Activated T-cell treated with anti-CD3 and anti-CD28 coated beads, Interleukin-2, amount 50 U/mL, for 4 hours (primary cell): ENCODE results near the gene SBNO2. TPM values are rescaled to one million over a fixed set of nuclear protein-coding genes. Genes with fewer than 3 reads are reported as not detected.

Experiments
- ATAC-seq, 2 donors: fragments of 200-7000 bp; cut with Tn5 transposase; one replicate each; pipeline ENCODE4 v1.10.0; 2021
- DNase-seq: peaks from one replicate; pipeline ENCODE4 v3.0.0-alpha.2; 2020
- H3K27me3 Mint-ChIP-seq: one replicate; pipeline ENCODE4 v1.8.0; 2021; ENCODE audit warnings: low read depth, mixed read lengths
- H3K36me3 Mint-ChIP-seq: one replicate; pipeline ENCODE4 v1.8.0; 2022; ENCODE audit warnings: mixed read lengths; ENCODE audit not compliant: insufficient read depth
- H3K4me1 Mint-ChIP-seq: one replicate; pipeline ENCODE4 v1.8.0; 2021; ENCODE audit warnings: low read depth, mixed read lengths
- H3K4me3 Mint-ChIP-seq: one replicate; pipeline ENCODE4 v1.8.0; 2021; ENCODE audit warnings: mild to moderate bottlenecking, moderate library complexity, mixed read lengths
- H3K9me3 Mint-ChIP-seq: one replicate; pipeline ENCODE4 v1.8.0; 2021; ENCODE audit warnings: mixed read lengths
- total RNA-seq, 3 donors: library from RNA; stranded (reverse); gene quantifications; one replicate each; pipeline ENCODE4 v1.2.1, GENCODE V29; 2021

SBNO2 gene
- total RNA-seq, 3 donors from 2014 or later = 134 to 140 (median 139) TPM

- Mint-ChIP-seq H3K36me3 (no peaks in the 10 kb centered on the region), H3K4me3 (peak overlapping the region; percentile 53), H3K9me3 (no peaks in the 10 kb centered on the region), H3K27me3 (no peaks in the 10 kb centered on the region), H3K4me1 (peaks cover 53% of the 10 kb centered on the region)
- ATAC-seq (peak; percentile 15 to 16), DNase-seq (peak; percentile 51)
Observed at GRCh38 chr19:1102407-1103131, 71.5 kb downstream of the SBNO2 start.

DNA sequence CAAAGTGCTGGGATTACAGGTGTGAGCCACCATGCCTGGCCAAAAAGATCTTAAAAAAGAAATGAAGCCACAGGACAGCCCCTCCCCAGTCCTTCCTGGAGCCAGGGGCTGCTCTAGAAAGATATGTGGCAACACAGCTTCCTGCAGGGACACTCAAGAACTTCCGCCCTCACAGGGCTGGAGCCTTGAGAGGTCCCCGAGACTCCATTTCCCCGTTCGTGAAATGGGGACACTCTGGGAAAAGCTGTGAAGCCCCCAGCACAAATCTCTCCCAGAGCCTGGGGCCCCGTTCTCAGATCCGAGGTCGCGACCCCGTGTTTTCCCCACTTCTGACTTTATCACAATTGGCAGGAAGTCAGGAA lies 72.8 kb downstream of the SBNO2 start:
- Mint-ChIP-seq H3K4me3 (no peak overlapping the region), H3K4me1 (peaks cover 53% of the 10 kb centered on the region), H3K9me3 (no peaks in the 10 kb centered on the region), H3K36me3 (no peaks in the 10 kb centered on the region), H3K27me3 (no peaks in the 10 kb centered on the region)
- DNase-seq = no peak
- ATAC-seq = no peak

DNA sequence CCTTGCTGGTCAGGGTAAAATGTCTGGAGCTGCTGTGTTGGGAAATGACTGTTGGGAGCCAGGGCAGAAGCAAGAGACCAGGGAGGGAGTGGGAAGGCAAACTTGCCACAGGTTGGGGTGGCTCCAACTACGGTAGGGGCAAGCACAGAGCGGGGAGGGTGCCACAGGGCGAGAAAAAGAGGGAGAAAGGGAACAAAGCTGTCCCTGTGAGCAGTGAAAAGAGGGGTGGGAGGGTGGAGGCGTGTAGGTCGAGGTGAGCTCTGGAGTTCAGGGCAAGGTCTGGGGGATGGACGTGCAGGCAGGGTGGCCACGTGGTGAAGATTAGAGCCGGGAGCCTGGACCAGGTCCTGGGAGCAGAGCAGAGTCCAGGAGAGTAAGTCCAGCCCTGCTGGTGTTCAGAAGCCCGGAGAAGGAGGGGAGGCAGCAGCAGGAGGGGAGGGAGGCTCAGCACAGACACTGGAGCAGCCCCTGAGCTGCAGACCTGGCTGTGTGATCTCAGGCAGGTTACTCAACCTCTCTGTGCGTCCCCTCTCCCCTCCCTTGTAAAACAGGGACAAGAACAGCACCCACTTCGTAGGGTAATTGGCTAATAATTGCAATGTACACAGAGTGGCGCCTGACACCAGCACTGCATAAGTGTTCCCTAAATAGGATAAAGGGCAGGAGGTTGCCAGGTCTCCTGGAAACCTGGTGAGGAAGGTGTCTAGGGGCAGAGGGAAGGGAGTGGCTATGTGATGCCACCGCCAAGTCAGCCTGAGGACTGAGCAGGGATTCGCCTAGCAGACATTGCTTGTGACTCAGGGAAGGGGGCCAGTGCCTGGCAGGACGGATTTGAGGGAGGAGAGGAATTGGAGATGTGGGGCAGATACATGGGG lies 75.7 kb downstream of the SBNO2 start:
- Mint-ChIP-seq H3K36me3 (peaks cover 3% of the 10 kb centered on the region), H3K9me3 (no peaks in the 10 kb centered on the region), H3K4me3 (no peak overlapping the region), H3K27me3 (no peaks in the 10 kb centered on the region), H3K4me1 (peaks cover 65% of the 10 kb centered on the region)
- DNase-seq = no peak
- no peak for ATAC-seq

DNA sequence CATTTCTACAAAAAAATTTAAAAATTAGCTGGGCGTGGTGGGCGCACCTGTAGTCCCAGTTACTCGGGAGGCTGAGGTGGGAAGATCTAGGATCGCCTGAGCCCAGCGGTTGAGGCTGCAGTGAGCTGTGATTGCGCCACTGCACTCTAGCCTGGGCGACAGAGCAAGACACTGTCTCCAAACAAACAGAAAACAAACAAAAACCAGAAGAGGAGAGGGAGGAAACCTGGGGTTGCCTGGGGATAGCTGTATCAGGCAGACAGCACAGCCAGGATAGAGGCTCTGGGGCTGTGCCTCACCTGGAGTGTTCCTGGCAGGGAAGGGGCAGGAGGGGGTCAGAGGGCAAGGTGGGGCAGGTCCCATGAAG lies 76.3 kb downstream of the SBNO2 start:
- H3K36me3 Mint-ChIP-seq = peaks cover 3% of the 10 kb centered on the region
- no peak for DNase-seq
- no peak overlapping the region for H3K4me3 Mint-ChIP-seq
- H3K27me3 Mint-ChIP-seq = no peaks in the 10 kb centered on the region
- peaks cover 65% of the 10 kb centered on the region for H3K4me1 Mint-ChIP-seq
- no peak for ATAC-seq
- no peaks in the 10 kb centered on the region for H3K9me3 Mint-ChIP-seq

GRCh38 chr19:1094978-1095701 lies 78.9 kb downstream of the SBNO2 start, which contains the start of gene POLR2E:
POLR2E (minus strand) TSS chr19:1095375; CDS start chr19:1095315, 60 bp downstream.
- no peaks in the 10 kb centered on the region for H3K27me3 Mint-ChIP-seq
- ATAC-seq (peak; percentile 94), DNase-seq (peak; percentile 98)
- peak within 1 kb of the TSS; percentile 92 for H3K4me3 Mint-ChIP-seq
- H3K4me1 Mint-ChIP-seq = peaks cover 54% of the 10 kb centered on the region
- no peaks in the 10 kb centered on the region for H3K9me3 Mint-ChIP-seq
- H3K36me3 Mint-ChIP-seq = peaks cover 3% of the 10 kb centered on the region

DNA sequence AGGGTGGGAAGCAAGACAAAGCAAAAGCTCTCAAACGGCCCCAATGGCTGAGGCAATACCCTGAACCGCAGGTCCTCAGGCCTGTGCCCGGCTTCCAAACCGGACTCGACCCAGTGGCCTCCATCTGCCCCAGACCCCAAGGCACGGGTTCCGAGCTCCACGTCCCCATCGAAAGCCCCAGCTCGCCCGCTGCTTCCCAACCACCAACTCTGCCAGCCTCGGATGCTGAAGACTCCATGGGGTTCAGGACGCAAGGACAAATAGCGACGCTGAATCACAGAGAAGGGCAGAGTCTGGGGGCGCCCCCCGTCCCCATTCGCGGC lies 79.5 kb downstream of the SBNO2 start:
- ATAC-seq (peak; percentile 20 to 35), DNase-seq (no peak)
- peak overlapping the region; percentile 92 for H3K4me3 Mint-ChIP-seq
- H3K27me3 Mint-ChIP-seq = no peaks in the 10 kb centered on the region
- no peaks in the 10 kb centered on the region for H3K9me3 Mint-ChIP-seq
- H3K36me3 Mint-ChIP-seq = peaks cover 3% of the 10 kb centered on the region
- peaks cover 51% of the 10 kb centered on the region for H3K4me1 Mint-ChIP-seq

DNA sequence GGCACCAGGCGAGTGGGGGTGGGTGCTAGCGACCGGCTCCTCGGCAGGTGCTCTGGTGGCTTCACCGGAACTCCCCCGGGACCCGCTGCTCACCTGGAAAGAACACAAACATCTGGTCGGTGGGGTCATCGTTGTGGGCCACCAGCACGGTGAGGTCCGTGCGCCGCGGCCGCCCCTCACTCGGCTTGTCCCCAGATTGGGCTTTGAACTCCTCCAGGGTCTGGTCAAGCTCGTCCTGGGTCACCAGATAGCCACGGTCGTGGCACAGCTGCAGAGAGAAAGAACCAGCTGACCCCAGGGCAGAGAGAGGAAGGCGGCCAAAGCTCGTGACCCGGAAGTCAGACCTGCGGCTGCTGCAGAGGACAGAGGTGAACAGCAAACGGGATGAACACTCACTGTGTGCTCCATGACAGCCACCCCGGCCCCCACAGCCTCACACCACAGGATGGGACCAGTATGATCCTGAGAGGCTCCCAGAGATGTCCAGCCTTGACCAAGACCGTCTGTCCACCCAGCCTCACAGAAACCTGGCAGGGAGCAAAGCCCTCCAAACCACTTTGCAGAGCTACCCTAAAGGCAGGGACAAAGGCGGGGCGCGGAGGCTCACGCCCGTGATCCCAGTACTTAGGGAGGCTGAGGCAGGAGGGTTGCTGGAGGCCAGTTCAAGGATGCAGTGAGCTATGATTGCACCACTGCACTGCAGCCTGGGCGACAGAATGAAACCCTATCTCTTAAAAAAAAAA lies 80.1 kb downstream of the SBNO2 start:
- H3K4me1 Mint-ChIP-seq = peaks cover 46% of the 10 kb centered on the region
- peaks cover 3% of the 10 kb centered on the region for H3K36me3 Mint-ChIP-seq
- ATAC-seq (no peak), DNase-seq (no peak)
- peak overlapping the region; percentile 92 for H3K4me3 Mint-ChIP-seq
- H3K9me3 Mint-ChIP-seq = no peaks in the 10 kb centered on the region
- no peaks in the 10 kb centered on the region for H3K27me3 Mint-ChIP-seq

DNA sequence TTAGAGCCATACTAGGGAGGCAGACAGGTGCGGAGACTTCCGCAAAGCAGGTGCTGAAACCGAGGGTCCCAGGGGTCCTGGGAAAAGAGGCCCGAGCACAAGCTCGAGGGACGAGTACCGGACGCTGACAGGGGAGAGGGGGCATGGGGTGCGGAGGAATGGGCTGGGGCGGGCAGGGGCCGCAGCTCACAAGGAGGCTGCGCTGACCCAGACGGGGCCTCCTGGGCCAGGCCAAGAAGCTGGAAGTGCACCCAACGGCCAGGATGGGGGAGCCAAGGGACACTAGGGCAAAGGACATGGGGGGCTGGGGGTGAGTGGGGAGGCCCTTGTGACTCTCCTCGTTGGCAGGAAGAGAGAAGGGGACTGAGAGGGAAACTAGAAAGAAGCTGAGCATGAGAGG lies 80.7 kb downstream of the SBNO2 start:
- Mint-ChIP-seq H3K4me3 (peak overlapping the region; percentile 92), H3K4me1 (peaks cover 48% of the 10 kb centered on the region), H3K9me3 (no peaks in the 10 kb centered on the region), H3K36me3 (peaks cover 3% of the 10 kb centered on the region), H3K27me3 (no peaks in the 10 kb centered on the region)
- ATAC-seq (no peak), DNase-seq (no peak)

DNA sequence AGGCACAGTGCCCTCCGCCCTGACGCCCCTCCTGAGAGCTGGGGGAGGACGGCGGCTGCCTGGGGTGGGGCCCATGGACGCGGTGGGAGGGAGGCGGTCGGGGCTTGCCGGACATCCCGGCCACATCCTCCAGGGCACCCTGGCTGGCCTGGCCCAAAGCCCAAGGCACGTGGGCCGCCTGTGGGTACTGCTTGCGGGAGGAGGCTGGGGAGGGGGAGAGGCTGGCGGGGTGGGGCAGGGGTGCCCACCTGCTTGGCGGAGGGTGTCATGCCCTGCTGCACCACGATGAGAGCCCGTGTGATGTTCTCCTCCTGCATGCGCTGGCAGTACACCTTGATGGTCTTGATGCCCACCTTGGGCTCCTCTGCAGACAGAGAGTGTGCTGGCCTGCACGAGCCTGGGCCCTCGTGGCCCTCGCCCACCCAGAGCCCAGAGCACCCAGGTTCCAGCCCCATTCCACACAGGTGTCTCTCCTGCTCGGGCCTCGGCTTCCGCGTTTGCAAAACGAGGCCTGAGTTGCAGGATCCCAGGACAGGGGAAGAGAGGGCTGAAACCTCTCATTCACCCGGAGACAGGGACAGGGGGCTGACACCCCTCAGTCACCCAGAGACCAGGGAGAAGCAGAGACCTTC lies 82.4 kb downstream of the SBNO2 start:
- H3K9me3 Mint-ChIP-seq = no peaks in the 10 kb centered on the region
- no peak overlapping the region for H3K4me3 Mint-ChIP-seq
- no peak for DNase-seq

DNA sequence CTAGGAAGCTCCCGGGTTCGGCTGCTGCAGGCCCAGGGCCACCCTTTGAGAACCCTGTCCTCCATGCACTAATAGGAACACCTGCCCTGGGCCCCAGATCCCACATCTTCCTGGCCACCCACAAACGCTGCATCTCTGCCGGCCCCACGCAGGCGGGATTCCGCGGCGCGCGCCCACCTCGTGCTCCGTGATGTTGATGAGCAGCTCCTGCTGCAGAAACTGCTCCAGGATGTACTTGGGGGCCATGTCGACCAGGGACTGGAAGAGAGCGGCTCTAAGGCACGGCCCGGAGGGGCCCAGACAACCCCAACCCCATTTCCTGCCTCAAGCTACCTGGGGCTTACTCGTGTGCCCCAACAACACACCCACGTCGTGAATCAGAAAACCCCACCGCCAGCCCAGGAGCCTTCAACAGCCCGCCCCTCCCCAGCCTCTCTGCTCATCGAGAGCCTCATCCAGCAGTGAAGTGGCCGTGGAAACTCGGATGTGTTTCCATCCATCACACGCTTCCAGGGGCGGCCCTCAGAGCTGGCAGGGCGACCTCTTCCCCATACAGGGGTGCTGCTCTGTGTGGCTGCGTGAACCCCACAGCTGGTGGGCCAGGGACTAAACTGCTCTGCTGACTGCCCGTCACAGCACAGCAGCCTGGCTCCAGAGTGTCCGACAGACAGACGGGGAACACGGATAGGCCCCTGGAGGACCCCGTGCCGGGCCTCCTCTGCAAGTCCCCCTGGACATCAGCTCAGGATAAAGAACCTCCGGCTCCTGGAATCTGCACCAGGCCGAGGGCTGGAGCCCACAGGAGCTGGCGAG lies 83.1 kb downstream of the SBNO2 start:
- Mint-ChIP-seq H3K4me3 (no peak overlapping the region), H3K36me3 (peaks cover 7% of the 10 kb centered on the region), H3K9me3 (no peaks in the 10 kb centered on the region), H3K27me3 (no peaks in the 10 kb centered on the region), H3K4me1 (peaks cover 50% of the 10 kb centered on the region)
- DNase-seq (no peak), ATAC-seq (peak in 1 of 2 donors; percentile 11)

More for the DNA sequence above, 82.4 kb downstream of the SBNO2 start:
- Mint-ChIP-seq H3K27me3 (no peaks in the 10 kb centered on the region), H3K36me3 (peaks cover 7% of the 10 kb centered on the region), H3K4me1 (peaks cover 52% of the 10 kb centered on the region)
- no peak for ATAC-seq

- no peaks in the 10 kb centered on the region for H3K9me3 Mint-ChIP-seq
- no peak for DNase-seq
- ATAC-seq = no peak
Observed at GRCh38 chr19:1089891-1090290, 84.2 kb downstream of the SBNO2 start.

GRCh38 chr19:1089126-1089771 lies 84.8 kb downstream of the SBNO2 start:
- Mint-ChIP-seq H3K4me1 (peaks cover 47% of the 10 kb centered on the region), H3K36me3 (peaks cover 15% of the 10 kb centered on the region), H3K4me3 (no peak overlapping the region), H3K9me3 (no peaks in the 10 kb centered on the region), H3K27me3 (no peaks in the 10 kb centered on the region)
- DNase-seq = no peak
- ATAC-seq = no peak

More at GRCh38 chr19:1089891-1090290, 84.2 kb downstream of the SBNO2 start:
- peaks cover 15% of the 10 kb centered on the region for H3K36me3 Mint-ChIP-seq
- no peaks in the 10 kb centered on the region for H3K27me3 Mint-ChIP-seq
- H3K4me1 Mint-ChIP-seq = peaks cover 48% of the 10 kb centered on the region
- H3K4me3 Mint-ChIP-seq = no peak overlapping the region
